ENCODE data around the gene NOS3. TPM values are rescaled to one million over a fixed set of nuclear protein-coding genes. Genes with fewer than 3 reads are reported as not detected.
A peak's percentile ranks its signal among the peaks of the same experiment; 100 is the strongest.

NOS3 gene
- total and polyA plus RNA-seq, 2 of the 13 experiments (the other 11 are each of a cell fraction or from before 2014, with no cell fraction given), result 3.7 to 7.5 TPM

DNA sequence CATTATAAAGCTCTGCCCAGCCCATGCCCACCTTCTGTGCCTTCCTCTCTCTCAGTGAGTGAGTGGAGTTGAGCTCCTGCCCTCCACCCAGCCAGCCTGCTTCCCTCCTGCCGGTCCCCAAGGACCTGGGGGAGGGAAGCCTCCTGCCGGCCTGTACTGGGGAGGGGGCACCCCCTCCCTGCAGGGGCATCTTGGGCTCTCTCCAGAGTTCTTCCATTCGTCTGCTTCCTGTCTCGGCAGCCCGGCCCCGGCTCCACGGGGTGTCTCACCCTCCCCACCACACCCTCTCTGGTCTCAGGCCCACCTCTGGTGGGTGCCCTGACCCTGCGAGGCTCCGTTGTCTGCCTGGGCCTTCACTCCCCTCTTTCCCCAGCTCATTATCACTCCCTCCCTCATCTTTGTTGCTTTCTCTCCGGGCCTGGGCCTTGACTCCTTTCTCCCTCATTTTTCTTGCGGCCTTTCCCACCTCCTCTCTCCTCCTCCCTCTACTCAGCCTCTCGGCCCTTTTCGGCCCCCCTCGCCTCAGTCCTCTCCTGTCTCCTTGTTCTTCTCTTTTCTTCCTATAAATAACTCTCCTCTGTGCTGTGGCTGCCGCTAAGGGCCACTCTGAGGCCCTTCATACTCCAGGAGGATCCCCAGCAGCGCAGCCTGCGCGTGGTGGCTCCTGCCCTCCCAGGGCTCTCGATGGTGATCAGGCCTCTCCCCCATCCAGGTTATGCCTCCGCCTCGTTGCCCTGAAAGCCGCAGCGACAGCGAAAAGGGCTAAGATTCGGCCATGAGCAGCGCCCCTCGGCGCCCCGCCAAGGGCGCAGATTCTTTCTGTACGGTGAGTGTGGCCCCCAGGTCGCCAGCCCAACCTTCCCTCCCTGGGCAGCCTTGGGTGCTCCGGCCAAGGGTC is 70.6 kb downstream of the NOS3 start:
- POLR2A ChIA-PET, result interaction anchor here (0.7 to 4.4 kb wide), 15 partner anchors 11 to 166 kb away, joined by 3 to 144 read pairs (median 8); partner anchors contain the start of genes ABCB8, ABCF2, AGAP3 and FASTK
- H4K20me1 ChIP-seq (ENCODE audit: insufficient read depth, low read length), result peaks cover 4% of the 10 kb centered on the region; the same call in 1 of the 2 replicates
- intact Hi-C loops (cut with micrococcal nuclease; ENCODE audit: unreplicated experiment), result loop anchor here (1.0 kb wide), 1 partner anchor 19 kb away; the partner anchor contains the start of gene FASTK
- DNase-seq (ENCODE audit: low spot score) (no peak), ATAC-seq (no peak), FAIRE-seq (no peak)
- peaks cover 54% of the 10 kb centered on the region for H3K4me1 ChIP-seq (ENCODE audit: insufficient read depth, low read length)
- no TSS peak for BruUV-seq (replicated peaks)
- 54% methylated on average over 31 of the region's 33 CpGs for WGBS (ENCODE audit: low lambda C conversion rate)
- H2AFZ ChIP-seq (ENCODE audit: low read length), result no peak overlapping the region
- H3K9ac ChIP-seq (ENCODE audit: insufficient read depth, low read depth, low read length), result peak overlapping the region; percentile 47
- peak overlapping the region; percentile 69 to 92 (median 90) for H3K4me3 ChIP-seq (replicated peaks in 1 of 3; ENCODE audit: insufficient read depth in 1 of 3, low read depth in 2 of 3, low read length in 3 of 3)
- H3K9me3 ChIP-seq (ENCODE audit: low read length), result no peaks in the 10 kb centered on the region
- H3K79me2 ChIP-seq (ENCODE audit: insufficient read depth, low read length), result peaks cover 16% of the 10 kb centered on the region
- peak overlapping the region; percentile 98 for H3K4me2 ChIP-seq (ENCODE audit: low read depth, low read length)
- H3K36me3 ChIP-seq (replicated peaks in 1 of 2; ENCODE audit: control insufficient read depth in 1 of 2, insufficient read depth in 2 of 2, low read length in 2 of 2), result peaks cover 3 to 22% of the 10 kb centered on the region in 2 experiments; a peak in 4 of 5 replicates
- H3K27ac ChIP-seq (ENCODE audit: extremely low read length, insufficient read depth, low read length), result peak overlapping the region; percentile 86
- no peaks in the 10 kb centered on the region; a peak in 1 of 5 replicates for H3K27me3 ChIP-seq (ENCODE audit: control insufficient read depth in 1 of 2, insufficient read depth in 2 of 2, low read length in 2 of 2)
- CTCF ChIA-PET (ENCODE audit: low intra/inter-chr PET ratio, low total read pairs), result no interaction called here
- in situ Hi-C loops (cut with HindIII; ENCODE audit: extremely low pct_ligation_motif_present, low pct_unique_long_range_greater_than_20kb), result no loop called here
- TF ChIP-seq ZSCAN22 (CRISPR knock-in tag; IDR thresholded peaks at IDR 0.05), result no peak
- no peak for TF ChIP-seq ATAD3A (CRISPR knock-in tag; IDR thresholded peaks at IDR 0.05)
- no peak for TF ChIP-seq ZBTB37 (CRISPR knock-in tag; IDR thresholded peaks at IDR 0.05)
- no peak for TF ChIP-seq ZKSCAN8 (CRISPR knock-in tag; IDR thresholded peaks at IDR 0.05; ENCODE audit: borderline replicate concordance)
- 0 out of 2 replicates have a peak, but pooled peaks have one; percentile 15 for TF ChIP-seq ZNF274 (CRISPR knock-in tag; IDR thresholded peaks at IDR 0.05)
- TF ChIP-seq PLSCR1 (CRISPR knock-in tag; IDR thresholded peaks at IDR 0.05; ENCODE audit: borderline replicate concordance), result no peak
- 0 out of 2 replicates have a peak, but pooled peaks have one; percentile 25 for TF ChIP-seq ZNF225 (CRISPR knock-in tag; IDR thresholded peaks at IDR 0.05)
- TF ChIP-seq GRHL1 (CRISPR knock-in tag; conservative IDR thresholded peaks at IDR 0.05), result no peak
- TF ChIP-seq NFKB2 (CRISPR knock-in tag; IDR thresholded peaks at IDR 0.05; ENCODE audit: borderline replicate concordance), result no peak
- TF ChIP-seq, protein P1, sequence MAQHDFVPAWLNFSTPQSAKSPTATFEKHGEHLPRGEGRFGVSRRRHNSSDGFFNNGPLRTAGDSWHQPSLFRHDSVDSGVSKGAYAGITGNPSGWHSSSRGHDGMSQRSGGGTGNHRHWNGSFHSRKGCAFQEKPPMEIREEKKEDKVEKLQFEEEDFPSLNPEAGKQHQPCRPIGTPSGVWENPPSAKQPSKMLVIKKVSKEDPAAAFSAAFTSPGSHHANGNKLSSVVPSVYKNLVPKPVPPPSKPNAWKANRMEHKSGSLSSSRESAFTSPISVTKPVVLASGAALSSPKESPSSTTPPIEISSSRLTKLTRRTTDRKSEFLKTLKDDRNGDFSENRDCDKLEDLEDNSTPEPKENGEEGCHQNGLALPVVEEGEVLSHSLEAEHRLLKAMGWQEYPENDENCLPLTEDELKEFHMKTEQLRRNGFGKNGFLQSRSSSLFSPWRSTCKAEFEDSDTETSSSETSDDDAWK (CRISPR knock-in tag; IDR thresholded peaks at IDR 0.05), result no peak
- TF ChIP-seq ZBTB38 (CRISPR knock-in tag; IDR thresholded peaks at IDR 0.05), result 0 out of 2 replicates have a peak, but pooled peaks have one; percentile 7
- TF ChIP-seq ZNF281 (CRISPR knock-in tag; IDR thresholded peaks at IDR 0.05; ENCODE audit: borderline replicate concordance), result no peak
- no peak for TF ChIP-seq ELF1 (CRISPR knock-in tag; IDR thresholded peaks at IDR 0.05)
- TF ChIP-seq ZNF337 (CRISPR knock-in tag; IDR thresholded peaks at IDR 0.05; ENCODE audit: borderline replicate concordance, low read depth), result no peak
